Islet precursor cell (in vitro differentiated cells): Measurements from ENCODE around the gene DTX3L.
A peak's percentile ranks its signal among the peaks of the same experiment; 100 is the strongest.
"Not testable (repeated sequence)": the region's sequence is repeated elsewhere in the genome, so short reads cannot be mapped to it uniquely, and the experiment has no call there.

ENCODE experiments used
- DNase-seq: peaks from one replicate; pipeline ENCODE4 v3.0.0-alpha.2; 2018

DTX3L gene

DNA sequence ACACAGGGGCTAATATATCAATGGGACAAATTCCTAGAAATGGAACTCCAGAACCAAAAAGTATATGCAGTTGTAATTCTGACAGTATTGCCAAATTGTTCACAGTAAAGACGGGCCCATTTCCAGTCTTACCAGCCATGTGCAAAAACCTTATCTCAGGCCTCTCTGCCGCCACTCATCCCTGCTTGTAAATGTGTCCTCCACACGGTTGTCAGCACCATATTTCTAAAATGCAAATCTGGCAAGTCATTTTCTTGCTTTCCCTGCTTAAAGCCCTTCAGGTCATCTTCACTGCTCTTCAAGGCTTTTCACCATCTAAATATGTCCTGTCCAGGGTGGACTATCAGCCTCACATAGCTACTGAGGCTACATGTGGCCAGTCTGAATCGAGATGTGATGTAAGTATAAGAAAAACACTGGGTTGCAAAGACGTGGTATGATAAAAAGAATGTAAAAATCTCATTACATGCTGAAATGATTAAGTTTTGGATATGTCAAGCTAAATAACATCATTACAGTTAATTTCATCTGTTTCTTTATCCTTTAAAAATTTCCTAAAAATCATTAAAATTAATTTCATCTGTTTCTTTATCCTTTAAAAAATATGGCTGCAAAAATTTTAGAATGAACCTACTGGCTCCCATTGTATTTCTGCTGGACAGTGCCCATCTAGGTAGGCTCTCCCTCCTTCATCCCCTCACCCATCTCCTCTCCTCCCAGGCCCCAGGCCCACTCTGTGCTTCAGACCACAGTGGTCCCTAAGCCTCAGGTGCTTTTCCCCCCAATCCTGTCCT is 1.0 kb upstream of the DTX3L start:
- DNase-seq: no peak

DNA sequence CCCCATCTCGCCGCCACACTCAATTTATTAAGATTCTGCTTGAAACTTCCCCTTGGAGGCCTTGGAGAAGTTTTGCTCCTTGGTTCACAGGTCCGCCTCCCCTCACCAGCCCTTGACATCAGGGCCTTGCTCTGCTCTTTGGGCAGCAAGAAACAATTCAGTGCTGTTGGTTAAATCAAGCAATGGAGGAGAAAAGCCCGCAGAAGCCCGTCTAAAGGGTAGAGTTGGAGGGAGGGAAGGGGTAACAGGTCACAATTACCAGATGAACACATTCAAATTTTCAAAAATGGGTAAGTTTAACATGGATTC is 467 bp upstream of the DTX3L start:
- DNase-seq: no peak

DNA sequence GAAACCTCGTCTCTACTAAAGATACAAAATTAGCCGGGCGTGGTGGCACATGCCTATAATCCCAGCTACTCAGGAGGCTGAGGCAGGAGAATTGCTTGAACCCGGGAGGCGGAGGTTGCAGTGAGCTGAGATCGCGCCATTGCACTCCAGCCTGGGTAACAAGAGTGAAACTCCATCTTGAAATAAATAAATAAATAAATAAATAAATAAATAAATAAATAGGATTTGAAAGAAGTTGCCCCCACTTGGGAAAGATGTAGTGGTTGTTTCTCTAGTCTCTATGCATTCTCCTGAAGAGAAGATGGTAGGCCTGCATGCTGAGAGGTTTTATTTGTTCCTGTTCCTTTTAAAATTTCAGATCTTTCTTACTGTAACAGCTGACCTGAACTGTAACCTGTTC is 4.0 kb downstream of the DTX3L start:
- DNase-seq: not testable (repeated sequence)

DNA sequence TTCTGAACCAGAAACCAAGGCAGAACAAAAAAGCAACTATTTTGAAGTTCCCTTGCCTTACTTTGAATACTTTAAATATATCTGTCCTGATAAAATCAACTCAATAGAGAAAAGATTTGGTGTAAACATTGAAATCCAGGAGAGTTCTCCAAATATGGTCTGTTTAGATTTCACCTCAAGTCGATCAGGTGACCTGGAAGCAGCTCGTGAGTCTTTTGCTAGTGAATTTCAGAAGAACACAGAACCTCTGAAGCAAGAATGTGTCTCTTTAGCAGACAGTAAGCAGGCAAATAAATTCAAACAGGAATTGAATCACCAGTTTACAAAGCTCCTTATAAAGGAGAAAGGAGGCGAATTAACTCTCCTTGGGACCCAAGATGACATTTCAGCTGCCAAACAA is 4.6 kb downstream of the DTX3L start:
- no peak for DNase-seq

DNA sequence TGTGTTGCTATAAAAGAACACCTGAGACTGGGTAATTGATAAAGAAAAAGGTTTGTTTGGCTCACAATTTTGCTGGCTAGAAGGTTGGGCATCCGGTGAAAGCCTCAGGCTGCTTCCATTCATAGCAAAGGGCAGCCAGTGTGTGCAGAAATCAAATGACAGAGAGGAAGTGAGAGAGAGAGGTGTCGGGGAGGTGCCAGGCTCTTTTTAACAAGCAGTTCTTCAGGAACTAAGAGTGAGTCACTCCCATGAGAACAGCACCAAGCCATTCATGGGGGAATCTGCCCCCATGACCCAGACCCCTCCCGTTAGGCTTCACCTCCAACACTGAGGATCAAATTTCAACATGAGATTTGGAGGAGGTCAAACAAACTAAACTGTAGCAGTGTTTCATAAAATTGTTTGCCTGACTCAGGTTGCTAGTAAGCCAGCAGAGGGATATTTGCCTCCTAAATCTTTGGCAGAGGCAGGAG is 8.8 kb downstream of the DTX3L start:
- DNase-seq: peak; percentile 78

DNA sequence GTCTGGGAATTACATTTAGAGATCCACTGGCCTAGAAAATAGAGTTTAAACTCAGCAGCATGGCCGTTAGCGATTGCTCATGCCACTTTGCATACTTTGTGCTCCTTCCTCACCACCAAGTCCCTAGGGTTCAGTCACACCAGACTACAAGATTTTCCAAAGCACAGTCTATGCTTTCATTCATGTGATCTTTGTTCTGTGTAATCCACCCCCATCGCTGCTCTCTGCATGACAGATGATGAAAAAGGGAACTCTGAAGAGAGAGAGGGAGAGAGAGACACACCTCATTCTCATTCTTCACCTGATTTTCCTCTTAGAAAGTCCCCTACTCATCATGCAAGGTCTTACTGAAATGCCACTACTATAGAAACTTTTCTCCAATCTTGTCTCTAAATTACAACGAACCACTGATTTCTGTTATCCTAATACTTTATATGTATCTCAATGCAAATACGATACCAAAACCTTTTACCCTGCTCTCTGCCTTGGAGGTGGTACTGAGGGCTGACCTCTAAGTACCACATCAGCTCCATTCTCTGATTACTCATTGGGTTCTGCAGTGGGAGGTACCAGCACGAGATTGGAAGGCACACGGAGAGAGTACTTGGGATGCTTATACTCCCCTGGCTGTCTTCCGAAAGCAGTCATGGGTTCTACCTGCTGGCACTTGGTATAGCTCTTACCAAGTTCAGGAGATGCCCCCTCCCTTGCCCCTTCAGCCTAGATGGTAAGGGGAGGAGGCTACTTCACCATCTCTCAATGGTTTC is 12.2 kb downstream of the DTX3L start:
- no peak for DNase-seq

DNA sequence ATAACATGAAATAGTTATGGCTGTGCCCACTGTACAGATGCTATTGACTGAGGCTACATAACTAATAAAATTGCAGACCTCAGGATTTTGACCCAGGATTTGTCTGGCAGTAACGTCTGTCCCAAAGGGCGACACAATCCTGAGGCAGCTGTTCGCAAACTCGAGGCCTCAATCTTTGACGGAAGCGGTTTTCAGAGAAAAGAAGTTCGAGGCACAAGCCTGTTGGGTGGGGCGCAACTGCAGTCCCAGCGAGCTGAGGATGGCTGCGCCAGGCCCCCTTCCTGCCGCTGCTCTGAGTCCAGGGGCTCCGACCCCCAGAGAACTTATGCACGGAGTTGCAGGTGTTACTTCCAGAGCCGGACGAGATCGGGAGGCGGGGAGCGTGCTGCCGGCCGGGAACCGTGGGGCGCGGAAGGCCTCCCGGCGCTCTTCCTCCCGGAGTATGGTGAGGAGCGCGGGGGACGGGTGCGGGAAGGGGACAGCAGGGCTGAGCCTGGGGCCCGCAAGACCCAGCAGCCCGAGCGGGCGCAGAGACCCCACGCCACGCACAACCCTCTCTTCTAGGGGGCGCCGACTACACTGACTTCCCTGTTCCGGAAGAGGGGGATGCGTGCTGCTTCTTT is 13.4 kb downstream of the DTX3L start, which contains the start of gene PARP15:
Gene PARP15 (plus strand): TSS at position 242 of the 623 bp plus-strand sequence. CDS start 18 bp downstream, at position 260.
- DNase-seq: no peak

DNA sequence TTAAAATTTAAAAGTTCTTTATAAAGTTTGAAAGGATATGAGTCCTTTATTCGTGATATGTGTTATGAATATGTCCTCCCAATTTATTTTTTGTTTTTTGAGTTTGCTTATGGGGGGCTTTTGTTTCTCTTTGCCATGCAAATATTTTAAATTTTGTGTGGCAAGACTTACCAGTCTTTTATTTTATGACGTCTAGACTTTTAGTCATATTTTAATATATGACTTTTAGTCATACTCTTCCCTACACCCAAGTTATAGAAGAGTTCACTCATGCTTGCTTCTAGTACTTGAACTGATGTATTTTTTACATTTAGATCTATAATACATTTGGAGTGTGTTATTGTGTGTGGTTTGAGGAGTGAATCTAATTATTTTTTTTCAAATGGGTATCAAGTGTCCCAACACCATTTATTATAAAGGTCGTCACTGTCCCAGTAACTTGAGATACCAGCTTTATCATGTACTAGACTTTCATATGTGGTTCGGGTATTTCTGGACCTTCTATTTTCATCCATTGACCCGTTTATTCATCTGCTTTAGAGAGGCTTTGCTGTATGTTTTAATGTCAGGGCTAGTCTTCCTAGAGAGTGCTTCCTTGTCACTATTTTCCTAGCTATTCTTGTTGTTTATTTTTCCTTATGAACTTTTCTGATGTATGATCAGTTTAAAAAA is 14.1 kb downstream of the DTX3L start:
- no peak for DNase-seq

DNA sequence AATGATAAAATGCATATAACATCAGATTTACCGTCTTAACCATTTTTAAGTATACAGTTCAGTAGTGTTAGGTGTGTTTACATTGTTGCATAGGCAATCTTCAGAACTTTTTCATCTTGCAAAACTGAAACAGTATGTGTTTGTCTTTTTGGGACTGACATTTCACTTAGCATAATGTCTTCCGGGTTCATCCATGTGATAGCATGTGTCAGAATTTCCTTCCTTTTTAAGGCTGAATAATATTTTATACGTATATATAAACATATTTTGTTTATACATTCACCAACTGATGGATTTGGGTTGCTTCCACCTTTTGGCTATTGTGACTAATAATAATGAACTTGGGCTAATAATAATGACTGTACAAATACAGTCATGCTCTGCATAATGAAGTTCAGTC is 16.3 kb downstream of the DTX3L start:
- no peak for DNase-seq

DNA sequence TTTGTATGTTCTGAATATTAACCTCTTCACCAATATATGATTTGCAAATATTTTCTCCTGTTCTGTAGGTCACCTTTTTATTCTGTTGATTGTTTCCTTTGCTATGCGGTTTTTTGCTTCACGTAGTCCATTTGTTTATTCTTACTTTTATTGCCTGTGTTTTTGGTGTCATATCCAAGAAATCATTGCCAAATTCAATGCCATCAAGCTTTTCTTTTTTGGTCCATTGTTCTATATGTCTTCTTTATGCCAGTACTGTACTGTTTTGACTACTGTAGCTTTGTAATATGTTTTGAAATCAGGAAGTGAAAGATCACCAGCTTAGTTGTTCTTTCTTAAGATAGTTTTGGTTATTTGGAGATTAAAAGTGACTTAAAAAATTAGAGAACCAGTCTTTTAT is 17.5 kb downstream of the DTX3L start:
- no peak for DNase-seq

DNA sequence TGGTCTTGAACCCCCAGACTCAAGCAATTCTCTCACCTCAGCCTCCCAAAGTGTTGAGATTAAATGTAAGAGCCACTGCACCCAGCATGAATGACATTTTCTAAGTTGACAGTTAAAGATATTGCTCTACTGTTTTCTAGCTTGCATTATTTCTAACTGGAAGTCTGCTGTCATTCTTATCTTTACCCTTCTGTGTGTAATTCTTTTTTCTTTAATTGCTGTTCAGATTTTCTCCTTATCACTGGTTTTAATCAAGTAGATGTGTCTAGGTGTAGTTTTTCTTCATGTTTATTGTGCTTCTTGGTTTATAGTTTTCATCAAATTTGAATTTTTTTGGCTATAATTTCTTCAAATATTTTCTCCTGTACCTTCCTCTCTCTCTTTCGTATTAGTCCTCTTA is 18.3 kb downstream of the DTX3L start:
- no peak for DNase-seq

DNA sequence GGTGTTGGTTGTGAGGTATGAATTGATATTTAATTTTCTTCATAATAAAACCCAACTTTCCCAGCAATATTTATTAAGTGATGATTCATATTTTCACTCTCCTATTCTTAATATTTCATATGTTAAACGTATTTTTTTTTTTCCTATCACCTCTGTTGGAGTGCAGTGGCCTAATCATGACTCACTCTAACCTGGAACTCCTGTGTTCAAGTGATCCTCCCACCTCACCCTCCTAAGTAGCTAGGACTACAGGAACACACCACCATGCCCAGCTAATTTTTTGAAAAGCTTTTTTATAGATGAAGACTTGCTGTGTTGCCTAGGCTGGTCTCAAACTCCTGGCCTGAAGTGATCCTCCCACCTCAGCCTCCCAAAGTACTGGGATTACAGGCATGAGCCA is 22.0 kb downstream of the DTX3L start:
- no peak for DNase-seq

DNA sequence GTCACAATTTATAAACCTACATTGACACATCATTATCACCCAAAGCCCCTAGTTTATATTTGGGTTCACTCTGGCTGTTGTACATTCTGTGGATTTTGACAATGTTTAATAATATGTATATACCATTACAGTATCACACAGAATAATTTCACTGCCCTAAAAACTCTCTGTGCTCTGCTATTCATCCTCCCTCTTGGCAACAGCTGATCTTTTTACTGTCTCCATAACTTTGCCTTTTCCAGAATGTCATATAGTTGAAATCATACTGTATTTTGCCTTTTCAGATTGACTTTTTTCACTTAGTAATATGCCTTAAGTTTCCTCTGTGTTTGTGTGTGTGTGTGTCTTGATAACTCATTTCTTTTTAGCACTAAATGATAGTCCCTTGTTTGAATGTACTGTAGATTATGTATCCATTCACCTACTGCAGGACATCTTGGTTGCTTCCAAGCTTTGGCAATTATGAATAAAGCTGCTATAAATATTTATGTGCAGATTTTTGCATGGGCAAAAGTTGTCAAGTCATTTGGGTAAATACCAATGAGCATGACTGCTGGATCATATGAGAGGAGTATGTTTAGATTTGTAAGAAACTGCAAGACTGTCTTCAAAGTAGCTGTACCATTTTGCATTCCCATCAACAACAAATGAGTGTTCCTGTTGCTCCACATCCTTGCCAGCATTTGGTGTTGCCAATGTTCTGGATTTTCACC is 22.8 kb downstream of the DTX3L start:
- DNase-seq: no peak

DNA sequence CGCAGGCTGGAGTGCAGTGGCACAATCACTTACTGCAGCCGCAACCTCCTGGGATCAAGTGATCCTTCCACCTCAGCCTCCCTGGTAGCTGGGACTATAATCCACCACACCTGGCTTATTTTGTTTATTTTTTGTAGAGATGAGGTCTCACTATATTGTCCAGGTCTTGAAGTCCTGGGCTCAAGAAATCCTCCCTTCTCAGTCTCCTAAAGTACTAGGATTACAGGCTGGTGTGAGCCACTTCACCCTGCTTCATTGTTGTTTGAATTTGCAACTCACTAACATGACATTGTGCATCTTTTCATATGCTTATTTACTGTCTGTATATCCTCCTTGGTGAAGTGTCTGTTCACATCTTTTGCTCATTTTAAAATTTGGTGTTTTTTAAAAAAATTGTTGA is 23.4 kb downstream of the DTX3L start:
- no peak for DNase-seq

DNA sequence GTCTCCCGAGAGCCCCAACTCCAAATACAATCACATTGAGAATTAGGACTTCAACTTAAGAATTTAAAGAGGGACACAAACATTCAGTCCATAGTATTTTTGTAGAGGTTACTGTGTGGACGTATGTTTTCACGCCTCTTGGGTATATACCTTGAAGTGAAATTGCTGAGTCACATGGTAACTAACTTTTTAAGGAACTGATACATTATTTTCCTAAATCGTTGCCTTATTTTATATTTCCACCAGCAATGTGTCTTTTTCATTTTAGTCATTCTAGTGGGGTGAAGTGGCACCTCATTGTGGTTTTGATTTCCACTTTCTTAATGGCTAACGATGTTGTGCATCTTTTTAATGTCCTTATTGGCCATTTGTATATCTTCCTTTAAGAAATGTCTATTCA is 25.2 kb downstream of the DTX3L start:
- no peak for DNase-seq

DNA sequence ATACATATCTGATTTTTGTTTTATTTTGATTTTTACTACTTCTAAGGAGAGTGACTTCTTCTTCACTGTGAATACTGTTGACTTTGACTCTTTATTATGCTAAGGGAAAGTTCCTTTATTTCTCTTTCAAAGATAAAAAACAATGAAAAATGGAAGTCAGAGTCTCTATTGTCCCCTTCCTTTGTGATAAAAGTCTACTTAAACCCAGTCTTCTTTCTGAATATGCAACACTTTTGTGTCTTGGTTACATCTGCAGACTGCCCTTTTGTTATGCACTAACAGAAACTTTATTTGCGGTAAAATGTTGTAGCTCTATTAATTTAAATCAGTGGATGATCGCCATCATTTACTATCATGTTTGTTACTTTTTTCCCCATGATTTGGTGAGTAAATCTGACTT is 26.5 kb downstream of the DTX3L start:
- no peak for DNase-seq

DNA sequence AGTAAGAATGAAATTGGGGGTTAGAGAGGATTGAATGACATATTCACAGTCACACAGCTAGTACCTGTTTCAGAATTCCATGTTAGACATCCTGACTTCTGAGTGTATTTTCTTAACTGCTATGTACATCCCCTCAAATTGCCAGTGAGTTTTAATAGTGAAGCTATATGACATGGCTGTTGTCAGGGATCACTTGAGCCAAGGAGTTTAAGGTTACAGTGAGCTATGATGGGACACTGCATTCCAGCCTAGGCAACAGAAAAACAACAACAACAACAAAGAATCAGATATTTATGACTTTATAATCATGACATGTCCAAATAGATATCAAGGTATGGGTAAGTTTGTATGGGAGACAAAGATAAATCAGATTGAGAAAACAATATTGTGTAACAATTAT is 29.9 kb downstream of the DTX3L start:
- no peak for DNase-seq

DNA sequence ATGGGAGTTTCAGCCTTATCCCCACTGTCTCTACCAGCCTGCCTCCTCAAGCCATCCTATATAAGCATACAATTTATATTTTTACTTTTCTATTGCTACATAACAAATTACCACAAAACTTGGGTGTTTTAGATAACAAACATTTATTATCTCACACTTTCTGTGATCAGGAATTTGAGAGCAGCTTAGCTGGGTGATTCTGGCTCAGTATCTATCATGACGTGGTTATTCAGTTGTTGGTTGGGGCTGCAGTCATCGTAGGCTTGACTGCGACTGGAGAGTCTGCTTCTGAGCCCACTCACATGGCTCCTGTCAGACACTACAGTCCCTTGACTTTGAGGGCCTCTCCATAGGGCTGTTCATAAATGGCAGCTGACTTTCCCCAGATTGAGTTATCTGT is 34.0 kb downstream of the DTX3L start:
- DNase-seq: no peak

DNA sequence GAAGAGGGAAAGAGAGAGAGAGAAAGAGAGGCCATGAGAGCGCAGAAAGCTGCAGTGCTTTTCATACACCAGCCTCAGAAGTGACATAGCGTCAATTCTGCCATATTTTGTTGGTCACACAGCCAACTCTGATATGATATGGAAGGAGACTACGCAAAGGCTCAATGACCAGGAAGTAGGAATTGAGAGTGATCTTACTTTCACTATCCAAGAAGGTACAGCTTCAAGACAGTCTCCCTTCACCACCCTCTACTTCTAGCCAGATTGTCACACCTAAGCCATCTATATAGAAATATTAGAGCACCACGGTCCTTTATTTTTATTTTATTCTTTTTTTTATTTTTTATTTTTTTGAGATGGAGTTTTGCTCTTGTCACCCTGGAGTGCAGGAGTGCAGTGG is 34.4 kb downstream of the DTX3L start:
- no peak for DNase-seq

DNA sequence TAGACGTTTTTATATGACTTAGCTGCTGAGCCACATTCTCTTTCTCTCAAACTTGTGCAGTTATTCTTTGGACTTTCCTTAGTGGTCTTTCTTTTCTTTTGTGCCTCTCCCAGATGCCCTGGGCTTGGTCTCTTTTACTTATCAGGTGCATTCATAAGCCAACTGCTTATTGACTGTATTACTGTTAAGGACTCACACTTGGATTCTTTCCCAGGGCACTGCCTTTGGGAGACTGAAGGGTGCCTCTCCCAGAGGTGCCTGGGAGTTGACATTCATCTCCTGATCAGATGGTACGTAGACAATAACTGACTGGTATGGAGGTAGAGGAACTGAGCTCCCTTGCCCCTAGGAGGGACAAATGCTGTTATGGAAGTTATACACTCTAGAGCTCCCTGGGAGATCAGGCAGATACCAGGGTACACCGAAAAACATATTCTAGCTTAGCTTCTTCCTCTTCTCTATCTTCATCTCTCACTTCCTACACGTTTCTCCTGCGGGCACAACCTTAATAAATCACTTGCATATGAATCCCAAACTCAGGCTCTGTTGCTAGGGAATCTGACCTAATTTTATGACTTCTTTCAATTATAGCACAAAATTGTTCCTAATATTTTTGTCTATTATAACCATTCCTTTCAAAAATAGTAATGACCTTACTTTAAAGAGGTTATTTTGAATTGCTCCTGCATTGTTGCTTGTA is 38.0 kb downstream of the DTX3L start:
- no peak for DNase-seq

DNA sequence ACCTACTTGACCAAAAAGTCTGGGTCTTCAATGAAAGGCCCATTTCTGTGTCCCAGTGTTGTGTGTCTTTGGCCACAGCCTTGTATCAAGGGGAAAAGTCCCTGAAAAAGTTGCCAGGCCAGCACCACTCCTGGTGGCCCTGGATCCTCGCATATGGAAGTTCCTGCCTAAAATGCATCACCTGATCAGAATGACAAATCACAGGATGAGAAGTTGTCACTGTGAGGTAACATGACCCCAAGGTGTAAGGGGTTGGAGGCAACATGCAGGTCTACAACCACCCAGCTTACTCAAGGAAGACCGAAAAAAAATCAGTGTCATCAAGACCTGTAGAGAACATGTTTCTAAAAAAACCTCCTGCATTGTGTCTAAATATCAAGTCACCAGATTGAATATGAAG is 38.9 kb downstream of the DTX3L start:
- no peak for DNase-seq

DNA sequence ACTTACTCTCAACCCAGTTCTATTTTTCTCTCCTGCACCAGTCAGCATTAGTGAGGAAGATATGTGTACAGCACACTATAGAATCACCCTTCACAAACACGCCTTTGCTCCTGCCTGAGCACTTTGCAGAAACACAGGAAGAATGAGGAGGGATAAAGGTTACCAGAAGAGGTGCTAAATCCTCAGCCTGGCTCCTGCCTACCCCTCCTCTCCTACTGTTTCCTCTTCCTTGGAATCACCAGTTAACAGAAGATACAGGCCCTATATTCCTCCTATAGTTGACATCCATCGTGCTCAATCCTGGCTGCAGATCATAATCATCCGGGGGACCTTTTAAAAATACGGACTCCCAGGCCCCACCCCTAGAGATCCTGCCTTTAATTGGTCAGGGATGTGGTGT is 42.2 kb downstream of the DTX3L start:
- DNase-seq: no peak
